SJSA1 (cell line): Measurements from ENCODE around the gene MITD1. TPM values are rescaled to one million over a fixed set of nuclear protein-coding genes. Genes with fewer than 3 reads are reported as not detected.

Source experiments
- DNase-seq, 2 experiments: peaks; one replicate each; pipeline ENCODE4 v3.0.0-alpha.2; 2015 to 2020; ENCODE audit warnings: low spot score in 2 of 2, low read depth in 1 of 2
- H3K27ac ChIP-seq: fragments of 250-450 bp; sonication (Bioruptor Pico); 2 replicates; pipeline ENCODE4 v1.5.1; 2020; ENCODE audit warnings: mild to moderate bottlenecking, moderate library complexity
- H3K27me3 ChIP-seq: fragments of 250-450 bp; sonication (Bioruptor Pico); replicated peaks from 2 replicates; pipeline ENCODE4 v1.5.1; 2020; ENCODE audit warnings: mild to moderate bottlenecking, moderate library complexity
- H3K36me3 ChIP-seq: fragments of 250-450 bp; sonication (Bioruptor Pico); 2 replicates; pipeline ENCODE4 v1.5.1; 2020; ENCODE audit warnings: mild to moderate bottlenecking
- H3K4me1 ChIP-seq: fragments of 250-450 bp; sonication (Bioruptor Pico); replicated peaks from 2 replicates; pipeline ENCODE4 v1.6.1; 2021; ENCODE audit warnings: mild to moderate bottlenecking
- H3K4me3 ChIP-seq: fragments of 250-450 bp; sonication (Bioruptor Pico); 2 replicates; pipeline ENCODE4 v1.5.1; 2020; ENCODE audit warnings: mild to moderate bottlenecking
- H3K9me3 ChIP-seq: fragments of 250-450 bp; sonication (Bioruptor Pico); replicated peaks from 2 replicates; pipeline ENCODE4 v1.5.1; 2020; ENCODE audit warnings: mild to moderate bottlenecking
- total RNA-seq: library from RNA; depleted of rRNA; stranded (reverse); fragments of >200 nt; shearing (Covaris generic); gene quantifications from 2 replicates; pipeline ENCODE4 v1.2.3, GENCODE V29; 2014

MITD1 gene
- total RNA-seq, 1 experiment from 2014 or later = 34.9 TPM

- no peaks in the 10 kb centered on the region; the same call in 1 of the 2 replicates for H3K4me1 ChIP-seq
- DNase-seq = no peak
- H3K9me3 ChIP-seq = no peaks in the 10 kb centered on the region
- no peaks in the 10 kb centered on the region for H3K27me3 ChIP-seq
- H3K27ac ChIP-seq = peak overlapping the region; percentile 5; the same call in 1 of the 2 replicates
- H3K36me3 ChIP-seq = peaks cover 19% of the 10 kb centered on the region
- H3K4me3 ChIP-seq = peak overlapping the region; percentile 56
Observed at GRCh38 chr2:99181624-99182000, 754 bp upstream of the MITD1 start.

- Histone ChIP-seq H3K4me1 (no peaks in the 10 kb centered on the region), H3K27ac (no peak overlapping the region), H3K27me3 (no peaks in the 10 kb centered on the region), H3K4me3 (no peak overlapping the region), H3K9me3 (no peaks in the 10 kb centered on the region), H3K36me3 (peaks cover 38% of the 10 kb centered on the region)
- no peak for DNase-seq
Observed at GRCh38 chr2:99171377-99172140, 9.3 kb downstream of the MITD1 start.

- no peak overlapping the region for H3K27ac ChIP-seq
- no peaks in the 10 kb centered on the region for H3K4me1 ChIP-seq
- peaks cover 46% of the 10 kb centered on the region for H3K36me3 ChIP-seq
- H3K9me3 ChIP-seq = no peaks in the 10 kb centered on the region
- H3K4me3 ChIP-seq = no peak overlapping the region
- no peaks in the 10 kb centered on the region for H3K27me3 ChIP-seq
- no peak for DNase-seq
Observed at GRCh38 chr2:99169534-99169933, 11.3 kb downstream of the MITD1 start.

DNA sequence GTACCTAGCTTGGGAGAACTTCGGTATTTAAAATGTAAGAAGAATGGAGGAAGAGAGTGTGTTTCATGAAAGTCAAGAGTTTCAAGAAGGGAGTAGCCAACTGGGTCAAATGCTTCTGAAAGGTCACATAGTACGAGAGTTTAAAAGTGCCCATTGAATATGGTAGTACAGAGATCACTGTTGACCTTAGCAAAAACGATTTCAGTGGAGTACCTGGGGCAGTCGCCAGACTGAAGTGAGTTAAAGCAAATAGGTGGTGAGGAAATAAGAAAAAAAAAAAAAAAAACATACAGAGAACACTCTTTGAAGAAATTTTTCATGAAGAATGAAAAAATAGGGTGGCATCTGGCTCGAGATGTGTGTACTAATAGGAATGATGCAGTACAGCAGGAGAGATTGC is 14.6 kb downstream of the MITD1 start:
- H3K4me3 ChIP-seq = no peak overlapping the region
- H3K27ac ChIP-seq = no peak overlapping the region
- H3K9me3 ChIP-seq = no peaks in the 10 kb centered on the region
- no peaks in the 10 kb centered on the region for H3K4me1 ChIP-seq
- H3K36me3 ChIP-seq = peaks cover 36% of the 10 kb centered on the region
- no peaks in the 10 kb centered on the region for H3K27me3 ChIP-seq
- no peak for DNase-seq

GRCh38 chr2:99159594-99159993 is 21.3 kb downstream of the MITD1 start:
- Histone ChIP-seq H3K27me3 (no peaks in the 10 kb centered on the region), H3K9me3 (no peaks in the 10 kb centered on the region), H3K27ac (no peak overlapping the region), H3K36me3 (peaks cover 8% of the 10 kb centered on the region), H3K4me1 (peaks cover 6% of the 10 kb centered on the region; the same call in 1 of the 2 replicates), H3K4me3 (no peak overlapping the region)
- DNase-seq = no peak

DNA sequence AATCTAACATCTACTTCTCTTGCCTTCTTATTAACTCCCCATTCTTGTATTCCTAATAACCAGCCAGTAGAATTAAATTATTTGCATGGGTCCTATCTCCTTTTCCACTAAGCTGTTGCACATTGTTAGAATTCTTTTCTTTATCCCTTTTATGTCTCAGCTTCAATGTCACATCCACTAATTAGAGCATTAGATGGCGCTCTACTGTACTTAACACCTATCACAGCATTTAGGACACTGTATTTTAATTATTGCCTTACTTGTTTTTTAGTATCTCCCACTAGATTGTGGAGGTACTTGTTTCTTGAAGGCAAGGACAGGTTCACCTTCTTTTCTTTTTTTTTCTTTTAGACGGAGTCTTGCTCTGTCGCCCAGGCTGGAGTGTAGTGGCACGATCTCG is 22.3 kb downstream of the MITD1 start:
- Histone ChIP-seq H3K27me3 (no peaks in the 10 kb centered on the region), H3K4me1 (peaks cover 12% of the 10 kb centered on the region; the same call in 1 of the 2 replicates), H3K9me3 (no peaks in the 10 kb centered on the region), H3K36me3 (peaks cover 8% of the 10 kb centered on the region), H3K27ac (no peak overlapping the region), H3K4me3 (no peak overlapping the region)
- DNase-seq = no peak

- Histone ChIP-seq H3K4me3 (no peak overlapping the region), H3K27ac (no peak overlapping the region), H3K27me3 (no peaks in the 10 kb centered on the region), H3K36me3 (peaks cover 8% of the 10 kb centered on the region), H3K4me1 (peaks cover 12% of the 10 kb centered on the region; the same call in 1 of the 2 replicates), H3K9me3 (no peaks in the 10 kb centered on the region)
- no peak for DNase-seq
Observed at GRCh38 chr2:99156891-99157290, 24.0 kb downstream of the MITD1 start.

DNA sequence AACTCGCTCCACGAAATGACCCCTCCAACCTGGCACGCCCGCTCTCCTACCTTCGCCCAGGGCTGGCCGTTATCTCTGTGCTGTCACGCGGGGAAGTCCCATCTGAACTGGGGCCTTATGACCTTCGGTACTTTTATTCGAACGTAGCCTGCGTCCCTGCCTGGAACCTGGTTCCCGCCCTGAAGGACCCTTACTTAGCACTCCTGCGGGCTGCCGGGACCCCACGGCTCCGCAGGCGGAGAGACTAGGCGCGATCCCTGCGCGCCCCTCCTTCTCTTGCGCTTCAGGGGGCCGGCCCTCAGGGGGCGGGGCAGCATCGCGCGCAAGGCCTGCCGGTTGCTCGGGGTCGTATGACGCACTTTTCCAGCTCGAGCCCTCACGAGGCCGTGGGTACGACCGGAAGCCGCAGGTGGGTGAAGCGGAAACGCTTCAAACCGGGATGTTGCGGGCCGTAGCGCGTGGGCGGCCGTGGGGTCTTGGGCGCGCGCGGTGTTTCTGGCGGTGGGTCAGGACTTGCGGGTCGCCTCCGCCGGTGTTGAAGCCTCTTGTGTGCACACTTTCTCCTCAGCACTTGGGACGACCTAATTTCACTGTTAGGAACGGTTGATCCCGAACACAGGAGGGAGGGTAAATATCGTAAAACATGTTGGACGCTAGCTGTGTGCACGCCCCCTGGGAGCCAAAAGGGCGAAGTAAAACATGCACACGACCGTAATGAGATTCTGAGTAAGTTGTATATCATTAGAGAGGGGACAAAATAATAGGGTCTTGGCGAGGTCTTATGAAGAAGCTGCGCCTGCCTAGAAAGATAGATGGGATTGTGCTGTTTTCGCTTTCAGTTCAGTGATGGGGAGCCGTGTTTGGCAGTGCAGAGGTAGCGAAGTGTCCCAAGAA is 26.0 kb downstream of the MITD1 start, which contains the start of the genes LIPT1 and TSGA10:
Gene LIPT1 (plus strand): TSS at position 325 of the 894 bp plus-strand sequence. CDS start 6,991 bp downstream, outside the sequence.
Gene TSGA10 (minus strand): TSS at position 300 of the 894 bp plus-strand sequence. CDS start 45,503 bp downstream, outside the sequence.
- peaks cover 12% of the 10 kb centered on the region; the same call in 1 of the 2 replicates for H3K4me1 ChIP-seq

GRCh38 chr2:99153921-99154604 is 26.8 kb downstream of the MITD1 start:
- DNase-seq = no peak
- no peaks in the 10 kb centered on the region for H3K9me3 ChIP-seq
- peak overlapping the region; percentile 71 for H3K4me3 ChIP-seq
- H3K27ac ChIP-seq = no peak overlapping the region
- peaks cover 12% of the 10 kb centered on the region; the same call in 1 of the 2 replicates for H3K4me1 ChIP-seq
- H3K36me3 ChIP-seq = peaks cover 8% of the 10 kb centered on the region
- no peaks in the 10 kb centered on the region for H3K27me3 ChIP-seq

More for the DNA sequence above, 26.0 kb downstream of the MITD1 start, which contains the start of the genes LIPT1 and TSGA10:
- peaks cover 8% of the 10 kb centered on the region for H3K36me3 ChIP-seq
- peak; percentile 85 to 87 for DNase-seq
- H3K4me3 ChIP-seq = peak within 1 kb of the TSS; percentile 71
- H3K9me3 ChIP-seq = no peaks in the 10 kb centered on the region
- H3K27ac ChIP-seq = peak within 1 kb of the TSS; percentile 57
- H3K27me3 ChIP-seq = no peaks in the 10 kb centered on the region

DNA sequence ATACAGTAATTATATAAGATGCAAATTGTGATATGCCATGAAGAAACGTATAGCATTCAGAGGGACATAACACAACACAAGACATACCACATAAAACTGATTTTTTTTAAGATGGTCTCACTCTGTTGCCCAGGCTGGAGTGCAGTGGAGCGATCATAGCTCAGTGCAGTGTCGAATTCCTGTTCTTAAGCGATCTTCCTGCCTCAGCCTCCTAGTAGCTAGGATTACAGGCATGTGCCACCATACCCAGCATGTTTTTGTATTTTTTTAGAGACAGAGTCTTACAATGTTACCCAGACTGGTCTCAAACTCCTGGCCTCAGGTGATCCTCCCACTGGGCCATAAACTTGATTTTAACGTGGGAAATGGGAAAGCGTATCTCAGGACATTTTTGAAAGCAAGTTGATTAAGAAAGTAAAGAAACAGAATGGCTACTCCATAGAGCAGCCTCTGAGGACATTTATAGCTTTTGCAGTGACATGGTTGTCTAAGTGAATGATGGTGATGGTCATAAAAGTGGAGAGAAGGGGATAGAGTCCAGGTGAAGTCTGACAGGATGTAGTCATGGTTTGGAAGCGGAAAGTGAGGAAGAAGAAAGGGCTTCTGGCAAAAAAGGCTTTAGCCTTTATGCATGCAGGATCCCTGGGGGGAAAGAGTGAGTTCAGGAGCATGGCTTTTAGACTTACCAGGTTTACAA is 28.5 kb downstream of the MITD1 start:
- no peak overlapping the region for H3K27ac ChIP-seq
- DNase-seq = no peak
- no peaks in the 10 kb centered on the region for H3K27me3 ChIP-seq
- H3K4me1 ChIP-seq = peaks cover 12% of the 10 kb centered on the region; the same call in 1 of the 2 replicates
- H3K9me3 ChIP-seq = no peaks in the 10 kb centered on the region
- H3K36me3 ChIP-seq = peaks cover 7% of the 10 kb centered on the region
- no peak overlapping the region for H3K4me3 ChIP-seq

GRCh38 chr2:99150706-99151105 is 30.2 kb downstream of the MITD1 start:
- Histone ChIP-seq H3K4me3 (no peak overlapping the region), H3K27ac (no peak overlapping the region), H3K9me3 (no peaks in the 10 kb centered on the region), H3K36me3 (no peaks in the 10 kb centered on the region), H3K4me1 (peaks cover 9% of the 10 kb centered on the region; the same call in 1 of the 2 replicates), H3K27me3 (no peaks in the 10 kb centered on the region)
- no peak for DNase-seq

GRCh38 chr2:99141110-99142108 is 39.4 kb downstream of the MITD1 start, which contains the start of gene C2orf15:
C2orf15 (plus strand) TSS chr2:99141707; CDS start chr2:99150559, 8,852 bp downstream.
- Histone ChIP-seq H3K27me3 (peaks cover 3% of the 10 kb centered on the region; the same call in 1 of the 2 replicates), H3K4me1 (peaks cover 7% of the 10 kb centered on the region; the same call in 1 of the 2 replicates), H3K36me3 (no peaks in the 10 kb centered on the region), H3K27ac (no peak within 1 kb of the TSS), H3K9me3 (peaks cover 6% of the 10 kb centered on the region; the same call in 1 of the 2 replicates), H3K4me3 (peak within 1 kb of the TSS; percentile 55)
- peak; percentile 83 to 85 for DNase-seq
